GM21367 (cell line): Measurements from ENCODE around the gene TINAG.

Experiments used
- ATAC-seq: cut with Tn5 transposase; IDR thresholded peaks from one replicate; pipeline ENCODE4 v1.9.1; 2021; ENCODE audit not compliant: unreplicated experiment

TINAG gene

GRCh38 chr6:54308289-54308985, at the start of gene TINAG:
Gene TINAG, plus strand, starts transcription at chr6:54308441. Its CDS starts 110 bp downstream, at chr6:54308551.
- ATAC-seq: no peak

DNA sequence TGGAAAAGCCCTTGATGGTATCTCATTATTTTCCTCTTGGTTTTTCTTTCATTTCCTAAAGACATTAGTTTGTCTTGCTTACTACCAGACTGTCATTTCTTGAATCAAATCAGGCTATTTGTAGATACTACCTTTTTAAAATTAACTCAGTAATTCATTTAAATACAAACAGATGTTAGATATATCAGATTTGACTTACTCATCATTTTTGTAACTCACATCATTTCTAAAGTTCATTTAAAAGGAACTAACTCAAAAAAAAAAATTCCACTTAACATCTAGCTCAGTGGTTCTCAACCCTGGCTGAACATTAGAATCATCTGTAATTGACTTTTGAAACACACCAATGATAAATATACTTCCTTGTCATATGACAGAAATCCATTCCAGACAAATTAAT, 48.2 kb upstream of the TINAG start:
- ATAC-seq: no peak

DNA sequence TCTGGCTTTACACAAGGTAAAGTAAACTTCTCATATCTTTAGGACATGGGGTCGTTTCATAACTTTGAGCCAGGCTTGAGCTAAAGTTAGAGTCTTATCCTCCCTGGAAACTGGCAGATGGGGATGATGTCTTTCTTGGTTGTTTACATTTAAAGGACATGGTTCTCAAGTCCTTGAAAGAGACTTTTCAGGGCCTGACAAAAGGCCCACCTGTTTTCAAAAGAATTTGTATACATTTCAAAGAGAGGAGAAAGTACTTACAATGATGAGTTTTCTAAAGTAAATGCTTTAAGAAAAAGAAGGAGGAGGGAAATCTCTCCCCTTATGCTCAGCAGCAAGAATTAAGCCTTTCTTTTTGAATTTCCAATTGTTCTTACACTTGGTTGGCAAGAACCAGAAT, 45.7 kb upstream of the TINAG start:
- no peak for ATAC-seq

DNA sequence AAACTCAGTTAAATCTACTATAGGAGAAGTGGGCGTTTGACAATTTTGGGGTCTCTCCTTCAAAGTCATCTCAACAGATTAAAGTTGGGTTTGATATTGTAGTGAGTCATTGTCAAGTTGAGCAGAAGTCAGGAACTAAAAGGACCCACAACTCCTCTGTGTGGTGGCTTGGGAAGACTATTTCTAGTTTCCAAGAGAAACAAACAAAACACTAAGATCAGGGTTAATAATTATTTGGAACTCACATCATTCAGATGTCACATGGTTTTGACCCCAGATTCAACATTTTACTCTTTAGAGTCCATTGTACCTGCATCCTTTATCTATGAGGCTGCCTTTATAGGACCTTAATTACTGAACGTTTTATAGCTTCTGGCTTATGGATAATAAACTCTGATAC, 45.3 kb upstream of the TINAG start:
- ATAC-seq: no peak

DNA sequence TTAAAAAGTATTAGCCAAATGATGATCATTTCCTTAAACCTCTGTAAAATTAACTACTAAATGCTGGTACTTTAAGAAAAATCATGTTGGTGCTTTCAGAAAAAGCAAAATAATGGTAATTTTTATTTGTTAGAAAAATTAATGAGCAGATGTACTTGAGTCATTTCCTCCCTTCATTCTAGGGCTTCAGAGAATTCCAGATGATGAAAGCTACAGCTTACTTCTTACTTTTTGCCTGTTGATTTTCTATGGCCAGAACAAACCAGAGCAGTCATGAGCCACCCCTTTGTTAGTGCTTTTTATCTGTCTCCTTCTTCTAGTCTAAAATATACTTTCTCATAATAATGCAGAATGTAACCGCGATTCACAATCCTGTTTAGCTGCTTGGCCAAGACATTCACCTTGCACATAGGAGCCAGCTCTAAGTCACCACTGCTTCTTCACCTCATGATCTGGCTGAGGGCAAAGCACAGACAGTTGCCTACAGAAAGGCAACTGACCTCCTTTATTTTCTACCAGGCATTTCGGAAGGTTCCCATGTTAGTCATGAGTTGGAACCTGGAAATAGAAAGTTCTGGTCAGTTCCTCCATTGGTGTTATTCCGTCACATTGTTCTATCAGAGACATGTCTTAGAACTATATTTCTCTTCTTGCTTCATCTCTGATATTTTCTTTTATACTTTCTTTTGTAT, 43.5 kb upstream of the TINAG start:
- ATAC-seq: no peak

- ATAC-seq: no peak
Observed at GRCh38 chr6:54266400-54266923, 41.8 kb upstream of the TINAG start.

DNA sequence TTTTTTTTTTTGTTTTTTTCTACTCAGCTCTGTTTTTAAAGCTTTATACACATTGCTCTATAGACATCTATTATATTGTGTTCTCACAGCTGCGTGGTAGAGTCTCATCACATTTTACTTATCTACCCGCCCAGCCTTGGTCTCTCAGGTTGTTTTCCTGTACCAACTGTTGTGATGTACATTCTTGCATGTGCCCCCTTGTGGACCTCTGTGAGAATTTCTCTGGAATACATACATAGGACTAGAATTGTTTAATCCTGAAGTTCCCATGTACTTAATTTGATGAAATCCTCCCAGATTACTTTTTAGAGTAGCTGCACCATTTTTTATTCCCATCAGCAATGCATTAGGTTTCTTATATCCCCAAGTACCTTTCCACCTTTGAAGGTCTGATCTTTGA, 40.4 kb upstream of the TINAG start:
- peak; percentile 61 for ATAC-seq

DNA sequence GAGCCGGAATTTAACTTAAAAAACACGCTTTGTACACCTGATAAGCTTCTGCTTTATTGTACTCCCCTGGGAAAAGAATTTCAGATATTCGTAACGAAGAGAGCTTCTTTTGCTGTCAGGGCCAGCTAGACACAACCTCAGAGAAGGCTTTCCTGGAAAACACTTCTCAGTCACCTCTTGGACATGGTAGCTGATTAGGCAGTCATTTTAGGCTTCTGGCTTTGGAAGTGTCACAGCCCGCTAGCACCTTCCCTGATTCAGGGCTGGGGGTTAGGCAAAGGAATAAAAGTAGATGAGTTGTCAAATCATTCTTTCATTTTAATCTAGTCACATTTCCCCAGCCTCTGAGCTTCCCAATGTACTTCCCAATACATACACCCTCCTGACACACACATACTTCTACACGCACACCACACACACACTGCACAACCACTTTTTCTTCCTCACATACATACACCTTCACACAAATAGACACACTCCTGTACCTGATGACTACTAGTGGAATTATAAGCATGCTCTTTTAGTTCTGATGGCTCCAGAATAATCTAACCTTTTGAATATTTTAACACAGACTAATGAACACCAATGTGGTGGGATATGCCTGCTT, 34.9 kb upstream of the TINAG start:
- no peak for ATAC-seq

DNA sequence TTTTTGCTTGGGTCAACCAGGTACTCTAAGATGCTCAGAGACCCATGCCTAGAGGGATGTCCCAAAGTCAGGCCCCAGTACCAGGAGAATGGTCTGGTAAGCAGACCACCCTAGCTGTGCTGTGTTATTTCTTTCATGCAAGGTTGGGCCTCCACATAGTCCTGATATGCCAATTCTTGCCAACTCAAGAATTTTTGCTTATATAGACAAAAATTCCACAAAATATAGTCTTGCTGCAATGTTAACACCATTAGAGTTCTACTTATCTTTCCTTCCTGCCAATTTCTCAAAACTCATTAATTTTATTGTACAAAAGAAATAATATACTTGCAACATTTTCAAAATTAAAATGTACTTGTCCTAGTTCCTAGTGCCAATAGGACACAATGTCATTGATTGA, 33.9 kb upstream of the TINAG start:
- no peak for ATAC-seq

- ATAC-seq: no peak
Observed at GRCh38 chr6:54282186-54282585, 26.1 kb upstream of the TINAG start.

GRCh38 chr6:54284161-54284860, 23.9 kb upstream of the TINAG start:
- no peak for ATAC-seq

- ATAC-seq: no peak
Observed at GRCh38 chr6:54285595-54285994, 22.6 kb upstream of the TINAG start.

GRCh38 chr6:54286141-54286540, 22.1 kb upstream of the TINAG start:
- ATAC-seq: no peak

- ATAC-seq: no peak
Observed at GRCh38 chr6:54288474-54288873, 19.8 kb upstream of the TINAG start.

- no peak for ATAC-seq
Observed at GRCh38 chr6:54289426-54289825, 18.8 kb upstream of the TINAG start.

DNA sequence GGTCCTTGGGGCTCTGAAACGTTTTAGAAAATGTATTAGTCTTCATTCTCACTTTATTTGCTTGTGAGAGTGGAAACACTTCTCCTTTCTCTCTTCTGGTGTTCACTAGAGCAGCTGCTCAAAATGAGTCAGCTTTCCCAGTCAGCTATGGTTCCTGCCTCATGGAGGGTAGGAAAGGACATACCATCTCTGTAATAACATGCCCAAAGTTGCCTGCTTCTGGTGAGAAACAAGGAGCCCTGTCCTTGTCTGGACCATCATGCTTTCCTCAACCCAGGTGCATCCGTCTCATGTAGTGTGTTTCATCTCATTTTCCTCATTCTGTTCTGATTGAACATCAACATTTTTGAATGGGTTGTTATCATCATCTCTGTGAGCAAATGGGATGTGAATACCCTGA, 17.1 kb upstream of the TINAG start:
- ATAC-seq: peak; percentile 74

GRCh38 chr6:54291738-54292137, 16.5 kb upstream of the TINAG start:
- ATAC-seq: peak; percentile 91

- no peak for ATAC-seq
Observed at GRCh38 chr6:54294965-54295532, 13.2 kb upstream of the TINAG start.

- ATAC-seq: no peak
Observed at GRCh38 chr6:54299542-54300269, 8.5 kb upstream of the TINAG start.

- no peak for ATAC-seq
Observed at GRCh38 chr6:54301770-54302169, 6.5 kb upstream of the TINAG start.
